IPS-11a (cell line): ENCODE data around the gene KIF1A.
A peak's percentile ranks its signal among the peaks of the same experiment; 100 is the strongest.
"Not testable (repeated sequence)": the region's sequence is repeated elsewhere in the genome, so short reads cannot be mapped to it uniquely, and the experiment has no call there.

Experiments
- H3K4me3 ChIP-seq: one replicate; pipeline ENCODE4 v1.5.1; 2013; ENCODE audit warnings: low read depth, low read length, control low read depth

The KIF1A gene

GRCh38 chr2:240848900-240849680 lies 29.1 kb upstream of the KIF1A start:
- H3K4me3 ChIP-seq = no peak overlapping the region

DNA sequence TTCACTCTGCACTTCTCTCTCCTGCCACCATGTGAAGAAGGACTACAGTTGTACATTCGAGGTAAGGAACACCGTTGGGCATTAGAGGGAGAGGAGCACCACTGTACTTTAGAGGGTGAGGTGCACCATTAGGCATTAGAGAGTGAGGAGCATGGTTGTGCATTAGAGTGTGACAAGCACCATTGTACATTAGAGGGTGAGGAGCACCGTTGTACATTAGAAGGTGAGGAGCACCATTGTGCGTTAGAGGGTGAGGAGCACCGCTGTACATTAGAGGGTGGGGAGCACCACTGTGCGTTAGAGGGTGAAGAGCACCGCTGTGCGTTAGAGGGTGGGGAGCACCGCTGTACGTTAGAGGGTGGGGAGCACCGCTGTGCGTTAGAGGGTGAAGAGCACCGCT lies 27.8 kb upstream of the KIF1A start:
- H3K4me3 ChIP-seq = no peak overlapping the region

DNA sequence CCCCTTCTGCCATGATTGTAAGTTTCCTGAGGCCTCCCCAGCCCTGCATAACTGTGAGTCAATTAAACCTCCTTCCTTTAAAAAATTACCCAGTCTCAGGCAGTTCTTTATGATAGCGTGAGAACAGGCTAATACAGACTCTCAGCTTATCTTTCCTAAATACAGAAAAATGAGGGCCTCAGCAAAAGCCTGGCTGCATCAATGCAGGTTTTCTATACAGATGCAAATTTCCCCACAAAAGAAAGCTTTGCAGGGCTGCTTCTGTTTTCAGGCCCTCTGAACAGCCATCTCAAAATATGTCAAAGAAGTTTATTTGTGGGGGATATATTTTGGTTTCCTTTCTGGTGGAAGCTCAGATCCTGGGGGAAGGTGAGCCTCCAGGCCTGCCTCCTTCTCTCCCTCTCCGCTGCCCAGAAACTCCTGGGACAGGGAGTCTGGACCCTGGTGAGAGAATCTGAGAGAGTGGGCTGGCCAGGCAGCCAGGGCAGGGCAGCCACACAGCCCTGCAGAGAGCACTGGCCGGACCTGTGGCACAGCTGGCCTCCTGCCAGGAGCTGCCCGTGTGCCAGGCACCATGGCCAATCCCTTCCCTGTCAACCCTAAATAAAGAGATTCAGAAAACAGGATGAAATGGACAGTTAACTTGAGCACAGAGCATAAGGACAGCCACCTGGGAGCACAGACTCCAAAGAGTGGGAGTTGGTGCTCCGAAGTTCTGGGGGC lies 27.0 kb upstream of the KIF1A start:
- H3K4me3 ChIP-seq = no peak overlapping the region

GRCh38 chr2:240846309-240846708 lies 26.3 kb upstream of the KIF1A start:
- not testable (repeated sequence) for H3K4me3 ChIP-seq

DNA sequence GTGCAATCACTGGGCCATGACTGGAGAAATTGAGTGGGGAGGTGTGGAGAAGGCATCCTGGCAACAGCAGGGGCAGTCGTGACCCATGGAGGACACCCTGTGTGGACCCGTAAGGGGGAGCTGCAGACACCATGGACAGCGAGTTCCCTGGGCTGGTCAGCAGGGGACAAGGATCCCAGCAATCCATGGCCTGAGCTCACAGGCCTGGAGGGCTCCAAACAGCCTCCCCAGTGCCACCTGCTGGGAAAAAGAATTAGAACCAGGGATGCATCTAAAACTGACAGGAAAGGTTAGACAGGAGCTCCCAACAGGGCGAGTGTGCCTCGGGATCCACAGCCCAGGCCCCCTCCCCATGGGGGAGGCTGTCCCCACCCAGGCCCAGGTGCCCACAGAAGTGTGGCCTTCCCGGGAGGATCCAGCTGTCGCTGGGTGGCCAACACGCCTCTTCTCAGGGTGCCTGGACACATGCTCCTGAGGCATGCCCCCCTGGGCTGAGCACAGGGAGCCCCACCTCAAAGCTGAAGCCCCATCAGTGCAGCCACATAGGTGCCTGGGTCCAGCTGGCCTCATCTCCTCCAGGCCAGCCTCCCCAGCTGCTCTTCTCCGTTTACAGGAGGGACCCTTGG lies 20.5 kb upstream of the KIF1A start:
- no peak overlapping the region for H3K4me3 ChIP-seq

- H3K4me3 ChIP-seq = no peak overlapping the region
Measured at GRCh38 chr2:240839152-240840143, 19.4 kb upstream of the KIF1A start.

- H3K4me3 ChIP-seq = no peak overlapping the region
Measured at GRCh38 chr2:240837621-240838020, 17.6 kb upstream of the KIF1A start.

- H3K4me3 ChIP-seq = no peak overlapping the region
Measured at GRCh38 chr2:240836781-240837467, 16.9 kb upstream of the KIF1A start.

DNA sequence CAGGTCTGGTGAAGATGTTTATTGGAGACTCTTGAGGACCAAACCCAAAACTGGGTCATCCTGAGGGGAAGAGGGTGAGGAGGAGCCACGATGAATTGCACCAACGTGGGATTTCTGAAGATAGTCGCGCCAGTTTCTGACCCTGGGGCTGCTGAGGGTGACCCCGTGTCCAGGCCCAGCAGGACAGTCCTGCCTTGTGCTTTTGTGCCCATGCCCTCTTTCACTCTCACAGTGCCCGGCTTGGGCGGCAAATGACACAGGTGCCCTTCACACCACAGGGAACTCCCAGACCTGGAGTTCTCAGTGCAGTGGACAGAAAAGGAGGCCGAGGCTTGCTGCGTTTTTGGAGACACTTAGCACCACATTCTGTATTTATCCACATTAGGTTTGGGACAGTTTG lies 15.5 kb upstream of the KIF1A start:
- no peak overlapping the region for H3K4me3 ChIP-seq

DNA sequence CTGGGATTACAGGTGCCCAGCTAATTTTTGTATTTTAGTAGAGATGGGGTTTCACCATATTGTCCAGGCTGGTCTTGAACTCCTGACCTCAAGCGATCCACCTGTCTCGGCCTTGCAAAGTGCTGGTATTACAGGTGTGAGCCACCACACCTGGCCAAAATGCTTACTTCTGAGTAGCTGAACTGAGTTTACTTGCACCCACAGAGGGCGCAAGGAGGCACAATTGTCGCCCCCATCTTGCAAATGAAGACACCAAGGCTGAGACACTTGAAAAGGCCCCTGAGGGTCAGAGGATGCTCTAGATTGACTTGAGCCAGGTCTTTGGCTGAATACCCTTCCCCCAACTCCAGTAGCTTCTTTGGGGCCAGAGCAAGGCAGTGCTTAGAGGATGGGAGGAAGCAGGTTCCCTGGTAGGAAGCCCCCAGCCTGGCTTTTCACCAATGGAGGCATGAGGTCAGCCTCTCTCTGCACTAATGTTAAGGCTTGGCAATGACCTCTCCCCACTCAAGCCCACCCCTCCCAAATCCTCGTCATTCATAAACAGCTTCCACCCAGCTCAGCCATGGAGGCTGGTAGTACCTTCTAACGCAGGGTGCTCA lies 14.5 kb upstream of the KIF1A start:
- H3K4me3 ChIP-seq = no peak overlapping the region

DNA sequence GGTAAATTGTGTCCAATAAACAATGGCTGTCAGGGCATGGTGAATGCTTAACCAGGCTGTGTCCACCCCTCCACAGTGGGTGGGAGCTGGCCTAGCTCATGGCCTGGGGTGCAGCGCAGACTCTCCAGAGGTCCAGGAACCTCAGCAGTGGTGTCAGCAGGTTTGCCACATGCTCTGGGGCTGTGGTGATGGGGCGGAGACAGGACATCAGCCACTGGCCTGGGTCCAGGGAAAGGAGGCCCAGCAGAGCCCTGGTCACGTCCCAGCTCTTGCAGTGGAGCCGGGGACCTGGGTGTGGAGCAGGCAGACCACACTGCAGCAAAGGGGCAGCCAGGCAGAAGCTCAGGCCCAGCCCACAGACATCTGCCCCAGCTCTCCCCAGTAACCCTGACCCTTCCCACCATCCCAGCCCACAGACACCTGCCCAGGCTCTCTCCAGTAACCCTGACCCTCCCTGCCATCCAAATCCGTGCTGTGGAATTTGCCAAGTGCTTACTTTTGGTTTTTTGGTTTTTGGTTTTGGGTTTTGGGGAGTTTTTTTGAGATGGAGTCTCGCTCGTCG lies 13.8 kb upstream of the KIF1A start:
- no peak overlapping the region for H3K4me3 ChIP-seq

- no peak overlapping the region for H3K4me3 ChIP-seq
Measured at GRCh38 chr2:240832921-240833494, 13.0 kb upstream of the KIF1A start.

- peak overlapping the region; percentile 37 for H3K4me3 ChIP-seq
Measured at GRCh38 chr2:240832205-240832727, 12.2 kb upstream of the KIF1A start.

GRCh38 chr2:240831594-240832204 lies 11.7 kb upstream of the KIF1A start:
- peak overlapping the region; percentile 37 for H3K4me3 ChIP-seq

GRCh38 chr2:240825476-240825875 lies 5.5 kb upstream of the KIF1A start:
- no peak overlapping the region for H3K4me3 ChIP-seq

- H3K4me3 ChIP-seq = no peak overlapping the region
Measured at GRCh38 chr2:240823449-240824336, 3.7 kb upstream of the KIF1A start.

DNA sequence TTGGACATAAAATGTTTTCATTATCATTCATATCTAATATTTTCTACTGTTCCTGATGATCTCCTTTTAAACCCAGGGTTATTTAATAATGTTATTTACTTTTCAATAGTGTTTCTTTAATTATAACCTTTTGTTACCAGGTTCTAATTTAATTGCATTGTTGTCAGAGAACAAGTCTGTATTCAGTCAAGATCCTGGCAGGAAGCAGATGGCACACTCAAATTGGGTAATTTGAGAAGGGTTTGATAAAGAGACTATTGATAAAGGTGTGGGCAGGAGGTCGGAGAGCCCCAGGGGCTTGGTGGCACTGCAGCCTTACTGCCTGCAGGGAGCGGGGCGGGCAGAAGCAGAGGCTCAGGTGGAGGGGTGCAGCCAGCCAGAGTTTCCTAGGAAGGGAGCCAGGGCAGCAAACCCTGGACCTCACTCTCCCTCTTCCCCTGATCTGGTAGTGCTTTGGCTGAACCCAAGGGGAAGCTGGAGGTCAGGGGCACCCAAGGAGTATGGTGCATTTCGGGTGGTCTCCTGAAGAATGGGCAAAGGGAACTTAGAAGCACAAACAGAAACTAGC lies 2.3 kb upstream of the KIF1A start:
- H3K4me3 ChIP-seq = no peak overlapping the region
